Osteoblast (primary cell): Measurements from ENCODE around the gene CD320. TPM values are rescaled to one million over a fixed set of nuclear protein-coding genes. Genes with fewer than 3 reads are reported as not detected.
"Not testable (repeated sequence)": the region's sequence is repeated elsewhere in the genome, so short reads cannot be mapped to it uniquely, and the experiment has no call there.

Experiments
- DNase-seq: peaks from one replicate; pipeline ENCODE4 v3.0.0; 2011; ENCODE audit warnings: low spot score, mixed read lengths; ENCODE audit not compliant: insufficient read length; ENCODE audit errors: missing footprints
- H2AFZ ChIP-seq: 2 replicates; pipeline ENCODE4 v1.6.0; 2011; ENCODE audit warnings: mild to moderate bottlenecking, low read length
- H3K27ac ChIP-seq: 2 replicates; pipeline ENCODE4 v1.5.1; 2011; ENCODE audit warnings: mild to moderate bottlenecking, low read depth, low read length, moderate library complexity
- H3K27me3 ChIP-seq: 2 replicates; pipeline ENCODE4 v1.6.0; 2012; ENCODE audit warnings: mild to moderate bottlenecking, control low read depth, inconsistent platforms, low read length, moderate library complexity; ENCODE audit not compliant: insufficient read depth
- H3K36me3 ChIP-seq: 2 replicates; pipeline ENCODE4 v1.5.1; 2011; ENCODE audit warnings: mild to moderate bottlenecking, low read length, control low read depth, moderate library complexity; ENCODE audit not compliant: insufficient read depth
- H3K4me1 ChIP-seq: 2 replicates; pipeline ENCODE4 v1.5.1; 2011; ENCODE audit warnings: mild to moderate bottlenecking, low read length, control low read depth, moderate library complexity; ENCODE audit not compliant: insufficient read depth
- H3K4me2 ChIP-seq: 2 replicates; pipeline ENCODE4 v1.6.0; 2011; ENCODE audit warnings: mild to moderate bottlenecking, low read length; ENCODE audit not compliant: insufficient read depth
- H3K4me3 ChIP-seq: fragments of 200-600 bp; sonication (generic); 3 replicates; pipeline ENCODE4 v1.5.1; 2012; ENCODE audit warnings: mild to moderate bottlenecking, low read length, inconsistent platforms; ENCODE audit not compliant: insufficient read depth
- H3K79me2 ChIP-seq: 2 replicates; pipeline ENCODE4 v1.6.0; 2012; ENCODE audit warnings: mild to moderate bottlenecking, low read length, control low read depth, inconsistent platforms; ENCODE audit not compliant: insufficient read depth
- H3K9me3 ChIP-seq: 2 replicates; pipeline ENCODE4 v1.5.1; 2011; ENCODE audit warnings: low read depth, low read length, control low read depth
- H4K20me1 ChIP-seq: 2 replicates; pipeline ENCODE4 v1.6.0; 2012; ENCODE audit warnings: mild to moderate bottlenecking, low read length, control low read depth; ENCODE audit not compliant: insufficient read depth
- CTCF ChIP-seq: IDR thresholded peaks from 2 replicates; pipeline ENCODE4 v1.5.1; 2011; ENCODE audit warnings: mild to moderate bottlenecking, low read depth, low read length, moderate library complexity; ENCODE audit errors: extremely low read depth
- total RNA-seq: library from RNA; depleted of rRNA; stranded (reverse); fragments of >200 nt; gene quantifications from 2 replicates; pipeline ENCODE4 v1.2.3, GENCODE V29; 2012

The CD320 gene
- total RNA-seq, 1 donor, result 22.8 TPM

- Histone ChIP-seq H3K27ac (no peak overlapping the region), H2AFZ (no peak overlapping the region), H3K4me2 (no peak overlapping the region), H3K36me3 (no peaks in the 10 kb centered on the region), H3K4me3 (no peak overlapping the region), H3K27me3 (no peaks in the 10 kb centered on the region), H4K20me1 (no peaks in the 10 kb centered on the region), H3K9me3 (no peaks in the 10 kb centered on the region), H3K4me1 (peaks cover 14% of the 10 kb centered on the region), H3K79me2 (no peaks in the 10 kb centered on the region)
- TF ChIP-seq CTCF, result no peak
- DNase-seq, result peak; percentile 80
Observed at GRCh38 chr19:8304841-8305621, 3.1 kb downstream of the CD320 start.

- TF ChIP-seq CTCF, result no peak
- no peaks in the 10 kb centered on the region for H3K9me3 ChIP-seq
- no peak overlapping the region for H3K27ac ChIP-seq
- no peaks in the 10 kb centered on the region for H3K36me3 ChIP-seq
- no peaks in the 10 kb centered on the region for H3K79me2 ChIP-seq
- no peaks in the 10 kb centered on the region for H3K27me3 ChIP-seq
- DNase-seq, result no peak
- peaks cover 6% of the 10 kb centered on the region for H3K4me1 ChIP-seq
- no peak overlapping the region for H3K4me2 ChIP-seq
- no peak overlapping the region for H3K4me3 ChIP-seq
- no peak overlapping the region for H2AFZ ChIP-seq
- no peaks in the 10 kb centered on the region for H4K20me1 ChIP-seq
Observed at GRCh38 chr19:8302734-8303133, 5.4 kb downstream of the CD320 start.

- no peak for TF ChIP-seq CTCF
- Histone ChIP-seq H3K79me2 (no peaks in the 10 kb centered on the region), H3K4me2 (no peak overlapping the region), H3K27ac (no peak overlapping the region), H3K27me3 (no peaks in the 10 kb centered on the region), H3K36me3 (no peaks in the 10 kb centered on the region), H4K20me1 (no peaks in the 10 kb centered on the region), H3K4me3 (no peak overlapping the region), H3K4me1 (peaks cover 2% of the 10 kb centered on the region), H3K9me3 (no peaks in the 10 kb centered on the region), H2AFZ (no peak overlapping the region)
- no peak for DNase-seq
Observed at GRCh38 chr19:8302357-8302691, 5.8 kb downstream of the CD320 start.

- not testable (repeated sequence) for H4K20me1 ChIP-seq, DNase-seq, H3K27ac ChIP-seq, H2AFZ ChIP-seq, H3K27me3 ChIP-seq, H3K36me3 ChIP-seq, H3K4me2 ChIP-seq, H3K4me1 ChIP-seq, H3K79me2 ChIP-seq, H3K9me3 ChIP-seq, H3K4me3 ChIP-seq
Observed at GRCh38 chr19:8291337-8291736, 16.8 kb downstream of the CD320 start.

GRCh38 chr19:8276508-8276907 is 31.6 kb downstream of the CD320 start:
- DNase-seq, H3K36me3 ChIP-seq, H2AFZ ChIP-seq, H3K27me3 ChIP-seq, H3K4me3 ChIP-seq, H3K79me2 ChIP-seq, H3K4me1 ChIP-seq, H3K4me2 ChIP-seq, H3K27ac ChIP-seq, H4K20me1 ChIP-seq, H3K9me3 ChIP-seq: not testable (repeated sequence)
